ENCODE data around the gene APOBEC2.

Gene APOBEC2

DNA sequence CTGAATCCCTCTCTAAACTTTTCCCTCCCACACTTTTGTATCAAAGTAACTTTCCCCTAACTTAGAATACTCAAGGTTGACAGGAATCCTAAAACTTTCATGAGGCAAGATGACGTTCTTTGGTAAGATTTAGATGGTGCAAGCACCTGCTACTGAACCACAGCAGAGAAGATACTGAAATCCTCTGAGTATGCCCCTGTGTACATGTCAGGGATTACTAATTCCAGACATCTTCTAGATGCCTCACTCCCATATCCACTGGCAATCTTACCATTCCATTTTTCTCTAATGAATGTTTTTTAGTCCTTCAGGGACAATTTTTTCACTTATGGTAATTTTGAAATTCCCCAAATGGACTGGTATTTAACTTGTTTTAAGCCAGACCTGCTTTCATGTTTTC is 9.1 kb downstream of the APOBEC2 start:
- Mint-ChIP-seq H3K9me3 (no peaks in the 10 kb centered on the region), H3K4me3 (no peak overlapping the region), H3K4me1 (ENCODE audit: low read depth) (peaks cover 8% of the 10 kb centered on the region), H3K36me3 (ENCODE audit: low read depth) (peaks cover 23% of the 10 kb centered on the region), H3K27ac (no peak overlapping the region), H3K27me3 (ENCODE audit: low read depth) (no peaks in the 10 kb centered on the region)

DNA sequence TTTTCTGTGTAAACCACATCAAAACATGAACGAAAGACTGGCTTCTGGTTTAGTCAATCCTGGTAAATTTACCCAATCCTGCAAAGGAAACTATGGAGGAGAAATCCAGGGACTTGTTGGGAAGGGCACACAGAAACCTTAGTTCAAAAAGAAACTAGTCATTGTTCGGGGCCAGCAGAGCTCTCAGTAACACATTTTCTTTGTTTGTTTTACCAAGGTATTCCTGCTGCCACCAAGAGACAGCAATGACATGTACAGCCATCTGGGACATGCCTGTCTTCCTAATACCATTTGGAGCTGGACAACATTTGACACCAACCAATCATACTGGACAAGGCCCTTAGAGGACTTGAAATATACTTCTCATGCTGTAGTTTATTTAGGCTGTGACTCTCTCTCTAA is 10.9 kb downstream of the APOBEC2 start:
- Mint-ChIP-seq H3K36me3 (ENCODE audit: low read depth) (peaks cover 33% of the 10 kb centered on the region), H3K9me3 (no peaks in the 10 kb centered on the region), H3K4me1 (ENCODE audit: low read depth) (peaks cover 16% of the 10 kb centered on the region), H3K4me3 (no peak overlapping the region), H3K27me3 (ENCODE audit: low read depth) (no peaks in the 10 kb centered on the region), H3K27ac (no peak overlapping the region)

DNA sequence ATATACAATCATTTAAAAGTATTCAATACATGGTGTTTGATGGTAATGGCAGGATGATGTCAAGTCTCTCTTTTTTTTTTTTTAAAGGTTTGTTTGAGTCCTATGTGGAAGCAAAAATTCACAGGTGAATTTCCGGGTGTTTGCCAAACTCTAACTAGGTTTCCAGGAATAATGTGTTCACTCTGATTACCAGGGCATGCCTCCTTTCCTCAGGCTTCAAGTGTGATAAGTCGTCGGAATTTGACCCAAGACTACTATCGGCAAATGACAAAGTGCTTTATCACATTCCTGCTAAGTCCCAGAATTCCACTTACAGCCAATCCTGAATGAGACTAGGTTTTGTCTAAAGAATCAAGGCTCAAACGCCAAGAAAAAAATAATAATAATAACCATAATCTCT is 11.8 kb downstream of the APOBEC2 start:
- H3K4me3 Mint-ChIP-seq: no peak overlapping the region
- H3K9me3 Mint-ChIP-seq: no peaks in the 10 kb centered on the region
- no peaks in the 10 kb centered on the region for H3K27me3 Mint-ChIP-seq (ENCODE audit: low read depth)
- H3K4me1 Mint-ChIP-seq (ENCODE audit: low read depth): peaks cover 22% of the 10 kb centered on the region
- H3K27ac Mint-ChIP-seq: no peak overlapping the region
- H3K36me3 Mint-ChIP-seq (ENCODE audit: low read depth): peaks cover 41% of the 10 kb centered on the region

DNA sequence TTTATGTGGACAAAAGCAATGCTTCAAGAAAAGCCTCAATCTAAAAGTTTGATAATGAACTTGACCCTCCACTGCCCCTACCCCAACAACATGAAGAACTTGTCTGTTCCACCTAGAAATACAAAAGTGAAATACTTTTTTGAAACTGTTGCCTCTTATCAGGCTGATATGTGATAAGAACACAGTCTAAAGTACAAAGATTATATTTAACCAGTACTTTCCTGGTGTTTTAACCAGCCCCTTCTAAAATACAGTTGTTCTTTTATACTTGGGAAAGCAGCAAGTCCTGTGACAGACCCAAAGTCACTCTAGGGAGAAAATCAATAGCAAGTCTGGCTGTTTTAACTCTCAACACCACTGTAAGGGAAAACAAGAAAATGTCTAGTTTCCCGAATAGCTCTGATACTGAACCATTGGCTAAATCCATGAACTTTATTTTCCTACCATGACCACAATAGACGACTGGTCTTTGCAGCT is 12.6 kb downstream of the APOBEC2 start:
- Mint-ChIP-seq H3K9me3 (no peaks in the 10 kb centered on the region), H3K27ac (no peak overlapping the region), H3K4me1 (ENCODE audit: low read depth) (peaks cover 29% of the 10 kb centered on the region), H3K4me3 (no peak overlapping the region), H3K27me3 (ENCODE audit: low read depth) (no peaks in the 10 kb centered on the region), H3K36me3 (ENCODE audit: low read depth) (peaks cover 43% of the 10 kb centered on the region)

DNA sequence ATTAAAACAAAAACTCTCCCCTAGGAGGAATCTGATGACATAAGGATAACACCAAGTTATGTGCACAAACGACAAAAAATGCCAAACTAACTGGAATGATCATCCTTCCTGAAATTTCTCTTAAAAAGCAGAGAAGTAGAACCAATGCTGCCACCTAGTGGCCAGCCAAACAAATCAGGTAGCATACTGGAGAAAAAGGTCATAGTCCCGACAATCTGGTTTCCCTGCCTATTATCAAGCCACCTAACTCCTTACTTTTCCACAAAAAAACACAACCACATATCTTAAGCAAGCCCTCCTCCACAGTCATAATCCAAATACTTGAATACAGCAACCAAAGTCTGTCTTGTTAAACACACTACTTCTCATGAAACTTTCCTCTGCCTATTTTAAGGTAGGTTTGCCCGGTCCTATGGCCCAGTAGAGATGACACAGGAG is 13.9 kb downstream of the APOBEC2 start:
- Mint-ChIP-seq H3K36me3 (ENCODE audit: low read depth) (peaks cover 47% of the 10 kb centered on the region), H3K4me3 (no peak overlapping the region), H3K9me3 (no peaks in the 10 kb centered on the region), H3K27ac (no peak overlapping the region), H3K4me1 (ENCODE audit: low read depth) (peaks cover 35% of the 10 kb centered on the region), H3K27me3 (ENCODE audit: low read depth) (no peaks in the 10 kb centered on the region)

DNA sequence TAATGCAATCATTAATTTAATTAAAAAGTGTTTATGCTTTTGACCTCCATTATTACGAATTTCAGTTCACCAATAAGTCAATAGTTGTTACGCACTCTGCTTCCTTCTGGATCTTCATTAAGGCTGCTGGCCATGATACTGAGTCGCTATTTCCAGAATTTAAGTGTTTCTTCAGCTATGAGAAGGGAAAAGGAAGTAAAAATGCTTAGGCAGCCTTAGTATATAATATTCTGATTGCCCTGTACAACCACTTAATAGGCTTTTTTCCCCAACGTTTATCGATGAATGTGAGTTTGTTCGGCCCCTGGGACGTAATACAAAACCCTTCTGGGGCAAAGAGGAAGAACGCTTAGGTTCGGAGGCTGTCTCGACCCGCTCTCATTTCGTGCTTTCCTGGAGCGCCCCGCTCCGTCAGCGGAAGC is 18.5 kb downstream of the APOBEC2 start:
- peaks cover 46% of the 10 kb centered on the region for H3K36me3 Mint-ChIP-seq (ENCODE audit: low read depth)
- no peaks in the 10 kb centered on the region for H3K9me3 Mint-ChIP-seq
- H3K4me1 Mint-ChIP-seq (ENCODE audit: low read depth): peaks cover 55% of the 10 kb centered on the region
- H3K4me3 Mint-ChIP-seq: peak overlapping the region; percentile 94
- no peaks in the 10 kb centered on the region for H3K27me3 Mint-ChIP-seq (ENCODE audit: low read depth)
- H3K27ac Mint-ChIP-seq: peak overlapping the region; percentile 99

DNA sequence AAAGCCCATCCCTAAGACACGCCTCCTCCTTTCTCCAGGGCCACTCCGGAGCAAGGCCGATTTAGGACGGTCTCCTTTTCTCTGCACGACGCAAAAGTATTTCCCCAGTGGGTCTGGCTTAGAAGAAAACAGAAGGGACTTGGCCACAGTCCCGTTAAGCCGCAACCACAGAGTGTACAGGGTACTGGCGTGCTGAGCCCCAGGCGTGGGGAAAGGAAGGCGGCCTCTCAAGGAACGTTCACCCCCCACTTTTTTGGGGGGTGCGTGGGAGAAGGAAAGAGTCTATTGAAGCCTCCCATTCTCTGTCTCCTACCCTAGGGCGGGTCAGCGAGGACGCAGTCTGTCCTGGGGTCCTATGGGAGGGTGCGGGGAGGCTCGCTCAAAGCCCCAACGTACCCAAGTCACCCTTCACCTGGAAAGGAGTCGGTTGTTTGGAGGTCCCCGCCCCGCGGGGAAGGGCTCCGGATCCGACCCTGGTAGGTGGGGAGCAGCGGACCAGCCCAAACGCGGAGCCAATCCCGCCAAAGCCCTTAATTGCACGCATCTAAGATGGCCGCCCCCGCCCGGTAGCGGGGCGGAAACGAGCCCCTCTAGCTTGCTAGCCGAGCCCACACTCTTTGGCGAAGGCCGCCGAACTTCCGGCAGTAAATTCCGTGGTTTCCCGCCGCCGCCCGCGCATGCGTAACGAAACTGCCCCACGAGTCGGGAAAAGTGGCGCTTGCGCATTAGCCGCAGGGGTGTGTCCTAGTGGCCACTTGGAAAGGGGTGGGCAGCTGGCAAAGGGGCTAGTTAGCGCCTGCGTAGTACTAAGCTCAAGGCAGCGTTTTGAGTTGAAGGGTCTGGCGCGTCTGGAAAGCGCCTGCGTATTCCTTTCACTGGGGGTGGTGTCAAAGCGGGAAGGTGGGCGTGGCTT is 19.2 kb downstream of the APOBEC2 start, which contains the start of gene OARD1:
Gene OARD1, minus strand, starts transcription at position 434 of the 913 bp plus-strand sequence. CDS start 722 bp downstream, outside the sequence.
- H3K27ac Mint-ChIP-seq: peak within 1 kb of the TSS; percentile 99
- H3K4me1 Mint-ChIP-seq (ENCODE audit: low read depth): peaks cover 52% of the 10 kb centered on the region
- H3K4me3 Mint-ChIP-seq: peak within 1 kb of the TSS; percentile 94
- H3K27me3 Mint-ChIP-seq (ENCODE audit: low read depth): no peaks in the 10 kb centered on the region
- H3K9me3 Mint-ChIP-seq: no peaks in the 10 kb centered on the region
- peaks cover 39% of the 10 kb centered on the region for H3K36me3 Mint-ChIP-seq (ENCODE audit: low read depth)

DNA sequence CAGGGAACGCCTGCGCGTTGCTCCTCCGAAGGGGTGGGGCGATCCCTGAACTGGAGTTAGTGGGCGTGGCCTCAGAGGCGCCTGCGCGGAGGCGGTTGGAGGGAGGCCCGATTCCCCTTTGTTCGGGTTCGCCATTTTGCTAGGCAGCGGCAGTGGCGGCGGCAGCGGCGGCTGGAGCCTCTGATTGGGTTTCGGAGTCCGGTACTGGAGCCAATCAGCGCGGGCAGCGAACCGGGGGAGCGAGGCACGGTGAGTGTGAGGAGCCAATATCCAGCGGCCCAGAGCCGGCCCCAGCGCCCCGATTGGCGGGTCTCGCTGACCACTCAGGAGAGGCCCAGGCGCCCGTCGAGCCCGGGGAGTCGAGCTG is 19.8 kb downstream of the APOBEC2 start, which contains the start of gene NFYA:
Gene NFYA, plus strand, starts transcription at position 139 of the 367 bp plus-strand sequence. CDS start 6,116 bp downstream, outside the sequence.
- Mint-ChIP-seq H3K36me3 (ENCODE audit: low read depth) (peaks cover 34% of the 10 kb centered on the region), H3K27me3 (ENCODE audit: low read depth) (no peaks in the 10 kb centered on the region), H3K9me3 (no peaks in the 10 kb centered on the region), H3K27ac (peak within 1 kb of the TSS; percentile 99), H3K4me1 (ENCODE audit: low read depth) (peaks cover 50% of the 10 kb centered on the region), H3K4me3 (peak within 1 kb of the TSS; percentile 94)

DNA sequence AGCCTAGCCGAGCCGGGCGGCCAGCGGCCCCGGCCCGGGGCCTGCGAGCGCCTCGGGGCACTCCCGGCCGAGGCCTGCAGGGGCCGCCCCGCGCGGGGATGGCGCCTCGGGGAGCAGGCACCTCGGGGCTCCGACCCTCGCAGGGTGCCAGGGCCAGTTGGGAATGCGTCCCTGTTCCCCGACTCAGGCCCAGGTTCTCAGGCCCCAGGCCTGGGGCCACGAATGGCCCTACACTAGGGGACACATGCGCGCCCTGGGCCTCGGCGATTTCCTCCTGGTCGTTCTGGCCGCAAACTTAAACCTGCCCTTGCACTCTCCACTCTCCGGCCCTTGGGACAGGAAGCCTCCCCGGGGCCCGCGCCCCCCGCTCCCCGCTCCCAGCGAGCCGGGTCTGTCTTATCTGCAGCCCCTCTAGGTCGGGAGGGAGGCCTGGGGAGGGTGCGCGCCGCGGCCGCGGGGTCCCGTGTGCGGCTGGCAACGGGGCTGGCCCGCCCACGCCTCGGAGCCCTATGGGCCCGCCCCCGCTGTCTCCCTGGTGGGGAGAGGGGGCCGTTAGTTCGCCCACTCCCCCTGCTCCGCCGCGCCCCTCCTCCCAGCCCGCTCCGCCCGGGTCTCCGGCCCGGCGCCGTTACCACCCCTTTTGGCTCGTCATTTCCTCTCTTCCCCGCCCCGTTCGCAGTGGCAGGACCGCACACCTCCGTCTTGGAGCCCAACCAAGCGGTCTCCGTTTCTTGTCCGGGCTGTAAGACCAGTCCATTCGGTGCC is 20.4 kb downstream of the APOBEC2 start:
- H3K9me3 Mint-ChIP-seq: no peaks in the 10 kb centered on the region
- H3K27me3 Mint-ChIP-seq (ENCODE audit: low read depth): no peaks in the 10 kb centered on the region
- peaks cover 32% of the 10 kb centered on the region for H3K36me3 Mint-ChIP-seq (ENCODE audit: low read depth)
- peak overlapping the region; percentile 94 for H3K4me3 Mint-ChIP-seq
- H3K4me1 Mint-ChIP-seq (ENCODE audit: low read depth): peaks cover 47% of the 10 kb centered on the region
- peak overlapping the region; percentile 97 for H3K27ac Mint-ChIP-seq

DNA sequence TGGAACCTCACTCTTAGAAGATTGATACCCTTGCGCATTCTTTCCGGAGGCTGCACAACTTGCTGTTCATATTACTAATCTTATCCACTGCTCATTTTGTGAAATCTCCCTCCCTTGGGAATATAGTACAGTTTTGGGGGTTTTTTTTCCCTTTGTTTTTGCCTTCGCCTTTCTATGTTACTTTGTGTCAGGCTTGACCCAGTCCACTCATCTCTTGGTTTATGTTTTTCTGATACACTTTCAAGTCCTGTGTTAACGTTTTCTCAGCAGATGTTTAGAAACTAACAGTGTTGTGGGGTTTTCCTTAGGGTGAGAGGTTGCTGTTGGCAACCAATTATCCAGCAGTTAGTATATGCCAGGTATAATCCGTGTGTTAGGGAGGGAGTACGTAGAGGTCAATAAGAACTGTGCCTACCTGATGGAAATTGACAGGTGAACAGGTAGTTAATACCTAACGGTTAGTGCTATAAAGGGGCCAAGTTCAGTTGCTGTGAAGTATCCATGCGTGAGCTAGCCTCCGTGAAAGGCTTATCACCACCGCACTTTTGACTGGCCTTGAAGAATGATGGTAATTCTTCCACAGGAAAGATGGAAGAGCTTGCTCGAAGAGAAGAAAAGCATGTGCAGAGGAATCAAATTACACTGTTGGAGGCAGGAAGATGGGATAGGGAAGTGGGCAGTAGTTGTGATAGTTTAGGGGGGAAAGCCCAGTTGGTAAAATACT is 21.1 kb downstream of the APOBEC2 start:
- peaks cover 50% of the 10 kb centered on the region for H3K4me1 Mint-ChIP-seq (ENCODE audit: low read depth)
- peaks cover 36% of the 10 kb centered on the region for H3K36me3 Mint-ChIP-seq (ENCODE audit: low read depth)
- H3K4me3 Mint-ChIP-seq: peak overlapping the region; percentile 94
- H3K27me3 Mint-ChIP-seq (ENCODE audit: low read depth): no peaks in the 10 kb centered on the region
- no peaks in the 10 kb centered on the region for H3K9me3 Mint-ChIP-seq
- peak overlapping the region; percentile 97 for H3K27ac Mint-ChIP-seq

DNA sequence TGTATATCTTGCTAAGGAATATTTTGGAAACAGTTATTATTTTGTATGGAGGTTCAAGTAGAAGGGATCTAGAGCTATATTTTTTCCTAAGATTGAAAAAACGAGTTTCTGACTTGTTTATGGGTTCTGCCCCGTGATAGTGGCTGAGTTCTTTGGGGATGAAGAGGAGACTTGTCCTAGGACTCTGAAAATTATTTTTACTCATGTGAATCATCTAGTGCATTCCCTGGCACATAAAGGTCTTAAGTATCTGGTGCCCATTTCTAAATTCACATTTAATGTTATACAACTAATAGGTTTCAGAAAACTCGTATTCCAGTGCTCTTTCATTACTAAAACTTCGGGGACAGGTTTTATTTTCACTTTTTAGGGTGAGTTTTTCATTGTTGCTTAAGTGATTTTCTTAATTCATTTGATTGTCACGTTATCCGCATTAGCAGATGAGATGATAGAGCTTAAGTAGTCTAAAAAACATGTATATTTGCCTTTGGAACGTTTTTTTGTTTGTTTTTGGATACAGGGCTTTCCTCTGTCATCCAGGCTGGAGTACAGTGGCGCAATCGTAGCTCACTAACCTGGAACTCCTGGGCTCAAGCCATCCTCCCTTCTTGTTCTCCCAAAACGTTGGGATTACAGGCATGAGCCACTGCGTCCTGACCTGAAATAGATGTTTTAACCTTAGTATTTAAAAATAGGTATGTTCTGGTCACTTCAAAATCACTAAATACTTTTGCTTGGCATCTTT is 21.9 kb downstream of the APOBEC2 start:
- H3K9me3 Mint-ChIP-seq: no peaks in the 10 kb centered on the region
- H3K4me3 Mint-ChIP-seq: peak overlapping the region; percentile 94
- no peaks in the 10 kb centered on the region for H3K27me3 Mint-ChIP-seq (ENCODE audit: low read depth)
- H3K27ac Mint-ChIP-seq: peak overlapping the region; percentile 97
- H3K36me3 Mint-ChIP-seq (ENCODE audit: low read depth): peaks cover 33% of the 10 kb centered on the region
- peaks cover 48% of the 10 kb centered on the region for H3K4me1 Mint-ChIP-seq (ENCODE audit: low read depth)

DNA sequence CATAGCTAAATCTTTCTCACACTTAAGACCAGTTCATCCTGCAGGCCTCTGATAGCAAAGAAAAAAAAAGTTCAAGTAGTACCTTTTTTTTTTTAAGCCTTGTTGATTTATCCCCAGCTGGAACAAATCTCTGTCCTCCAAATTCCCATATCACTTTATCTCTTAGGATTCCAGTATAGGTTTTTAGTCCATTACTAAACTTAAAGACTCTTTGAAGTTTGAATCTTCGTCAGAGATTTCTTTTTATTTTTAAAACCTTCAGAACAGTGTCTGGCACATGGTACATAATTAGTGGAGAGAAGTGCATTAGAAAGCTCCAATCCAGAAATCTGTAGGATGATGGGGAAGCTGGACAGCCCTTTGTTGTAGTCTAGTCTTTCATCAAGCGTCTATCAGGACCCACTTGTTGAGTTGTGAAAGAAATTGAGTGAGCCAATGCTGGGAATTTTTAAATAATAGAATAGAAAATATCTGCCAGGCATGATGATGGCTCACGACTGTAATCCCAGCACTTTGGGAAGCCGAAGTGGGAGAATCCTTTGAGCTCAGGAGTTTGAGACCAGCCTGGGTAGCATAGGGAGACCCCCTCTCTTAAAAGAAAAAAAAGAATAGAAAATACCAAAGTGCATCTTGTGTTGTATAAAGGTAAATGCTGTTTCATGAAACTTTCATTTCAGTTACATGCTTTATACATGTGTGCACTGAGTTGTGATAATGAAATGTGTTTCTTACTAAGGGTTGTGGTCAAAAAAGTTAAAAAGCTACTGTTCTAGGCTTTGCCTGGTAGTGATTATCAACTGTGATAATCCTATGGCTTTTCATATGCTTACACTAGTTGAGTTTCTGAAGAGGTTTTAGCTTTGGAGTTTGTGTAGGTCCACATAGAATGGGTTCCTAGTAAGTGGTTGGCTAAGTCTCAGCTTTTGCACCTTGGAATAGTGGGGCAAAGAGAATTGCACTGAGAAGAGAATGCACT is 22.9 kb downstream of the APOBEC2 start:
- Mint-ChIP-seq H3K27ac (peak overlapping the region; percentile 34), H3K36me3 (ENCODE audit: low read depth) (peaks cover 32% of the 10 kb centered on the region), H3K9me3 (no peaks in the 10 kb centered on the region), H3K4me1 (ENCODE audit: low read depth) (peaks cover 49% of the 10 kb centered on the region), H3K27me3 (ENCODE audit: low read depth) (no peaks in the 10 kb centered on the region), H3K4me3 (peak overlapping the region; percentile 94)

DNA sequence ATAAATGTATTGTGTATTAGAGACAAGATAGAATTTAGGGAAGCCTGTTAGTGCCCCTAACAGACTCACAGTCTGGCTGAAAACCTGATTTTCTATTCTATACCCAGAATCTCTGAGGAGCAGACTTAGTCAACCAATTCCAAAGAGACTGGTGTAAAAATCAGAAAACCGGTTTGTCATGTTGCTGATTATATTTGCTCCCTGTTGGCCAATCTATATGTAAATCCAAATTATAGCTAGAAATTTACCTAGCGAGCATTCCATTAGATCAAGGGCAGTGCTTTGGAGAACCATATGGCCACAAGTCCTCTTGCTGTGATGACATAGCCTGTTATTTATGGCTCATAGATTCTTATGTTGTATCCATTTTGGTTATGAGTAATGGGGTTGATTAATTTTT is 24.5 kb downstream of the APOBEC2 start:
- Mint-ChIP-seq H3K4me3 (no peak overlapping the region), H3K27me3 (ENCODE audit: low read depth) (no peaks in the 10 kb centered on the region), H3K36me3 (ENCODE audit: low read depth) (peaks cover 30% of the 10 kb centered on the region), H3K9me3 (no peaks in the 10 kb centered on the region), H3K27ac (no peak overlapping the region), H3K4me1 (ENCODE audit: low read depth) (peaks cover 55% of the 10 kb centered on the region)
